A549 (cell line): ENCODE measurements around the gene RBM14. TPM values are rescaled to one million over a fixed set of nuclear protein-coding genes. Genes with fewer than 3 reads are reported as not detected.

Source experiments
- ATAC-seq, 2 experiments: fragments of 200-7000 bp in 1 of 2; fragments of >200 bp in 1 of 2; cut with Nextera tagmentation in 1 of 2; cut with Tn5 transposase in 1 of 2; 3 replicates each; pipeline versions ENCODE4 v1.8.0 to v1.9.1; 2018 to 2020; ENCODE audit warnings: mild to moderate bottlenecking in 1 of 2, moderate library complexity in 1 of 2
- CTCF ChIA-PET: fragments of 300-600 bp; sonication (Branson Sonifier 250); formaldehyde crosslinking; extraction: SDS; loops from one replicate; lab custom pipeline; 2021; ENCODE audit warnings: antibody characterized with exemption, inconsistent platforms; lab: Yijun Ruan, JAX
- POLR2A ChIA-PET: fragments of 350-600 bp; formaldehyde crosslinking; extraction: SDS; loops from one replicate; lab custom pipeline; 2021; ENCODE audit warnings: antibody characterized with exemption, inconsistent platforms; lab: Yijun Ruan, JAX
- DNase-seq, 2 experiments: peaks; one replicate each; pipeline versions ENCODE4 v3.0.0 to v3.0.0-alpha.2; 2011 to 2016; ENCODE audit warnings: low read depth in 1 of 2, low spot score in 1 of 2
- FAIRE-seq: peaks from 2 replicates; lab custom pipeline; 2011; peaks lifted over from hg19 to GRCh38; lab: Jason Lieb, UNC
- H3K27ac ChIP-seq, 2 experiments: fragments of >200 bp; sonication (Bioruptor Twin); formaldehyde crosslinking; 3 replicates each; pipeline ENCODE4 v1.5.1; 2016 to 2017
- H3K4me1 ChIP-seq: fragments of >200 bp; sonication (Bioruptor Twin); formaldehyde crosslinking; 3 replicates; pipeline ENCODE4 v1.6.1; 2016
- H3K4me2 ChIP-seq: fragments of >200 bp; sonication (Bioruptor Twin); formaldehyde crosslinking; 3 replicates; pipeline ENCODE4 v1.6.1; 2016
- H3K4me3 ChIP-seq: fragments of >200 bp; sonication (Bioruptor Twin); formaldehyde crosslinking; 3 replicates; pipeline ENCODE4 v1.5.1; 2016
- H3K9me3 ChIP-seq: fragments of >200 bp; sonication (Bioruptor Twin); formaldehyde crosslinking; 3 replicates; pipeline ENCODE4 v1.6.1; 2016
- CHD4 ChIP-seq: fragments of 200-600 bp; sonication (generic); IDR thresholded peaks from 2 replicates; pipeline ENCODE4 v1.6.1; 2016; ENCODE audit warnings: antibody characterized with exemption, mild to moderate bottlenecking, borderline replicate concordance
- FOSL2 ChIP-seq, 2 experiments: fragments of 450-650 bp in 1 of 2; fragments of >200 bp in 1 of 2; sonication (Bioruptor Twin) in 1 of 2; formaldehyde crosslinking; IDR thresholded peaks; 2 replicates each; pipeline versions ENCODE4 v1.5.0 to v1.6.1; 2016 to 2020; ENCODE audit warnings: mild to moderate bottlenecking in 1 of 2, moderate library complexity in 1 of 2
- GATA3 ChIP-seq: IDR thresholded peaks from 2 replicates; pipeline ENCODE4 v1.6.1; 2012; ENCODE audit warnings: borderline replicate concordance
- MAFK ChIP-seq: fragments of 450-650 bp; IDR thresholded peaks from 2 replicates; pipeline ENCODE4 v1.6.1; 2014; ENCODE audit not compliant: partially characterized antibody
- MAZ ChIP-seq: fragments of 150-350 bp; IDR thresholded peaks from 2 replicates; pipeline ENCODE4 v1.6.1; 2014; ENCODE audit warnings: antibody characterized with exemption, low read depth, low read length, borderline replicate concordance
- POLR2AphosphoS2 ChIP-seq: conservative IDR thresholded peaks from 2 replicates; pipeline ENCODE4 v1.6.1; 2012; ENCODE audit warnings: low read length, improper control_type of control experiment, inconsistent platforms
- RAD21 ChIP-seq, 2 experiments: fragments of >200 bp in 1 of 2; sonication (Bioruptor Twin) in 1 of 2; formaldehyde crosslinking in 1 of 2; IDR thresholded peaks in 1 of 2; conservative IDR thresholded peaks in 1 of 2; 2 replicates in 1 of 2; 3 replicates in 1 of 2; pipeline ENCODE4 v1.6.1; 2012 to 2018; ENCODE audit warnings: inconsistent platforms in 1 of 2
- RCOR1 ChIP-seq: fragments of 150-350 bp; IDR thresholded peaks from 2 replicates; pipeline ENCODE4 v1.6.1; 2014; ENCODE audit warnings: antibody characterized with exemption, low read length, low read depth
- SMC3 ChIP-seq: fragments of >200 bp; sonication (Bioruptor Twin); formaldehyde crosslinking; IDR thresholded peaks from 3 replicates; pipeline ENCODE4 v1.6.1; 2018; ENCODE audit warnings: inconsistent platforms
- SREBF2 ChIP-seq: fragments of 450-650 bp; IDR thresholded peaks from 2 replicates; pipeline ENCODE4 v1.6.1; 2014; ENCODE audit warnings: mild to moderate bottlenecking, moderate library complexity
- TP53 ChIP-seq: fragments of 250-450 bp; sonication (Bioruptor Pico); IDR thresholded peaks from 2 replicates; pipeline ENCODE4 v1.5.0; 2021; ENCODE audit warnings: mild to moderate bottlenecking, moderate library complexity
- ZNF302 ChIP-seq: fragments of 250-450 bp; sonication (Bioruptor Pico); IDR thresholded peaks from 2 replicates; pipeline ENCODE4 v1.9.0; 2021; ENCODE audit warnings: inconsistent platforms, mild to moderate bottlenecking, moderate library complexity
- WGBS: methylation state at CpG from one replicate; pipeline ENCODE4 v1.1.6; 2017; ENCODE audit errors: missing lambda C conversion rate; 5-methylcytosine and 5-hydroxymethylcytosine counted together
- polyA plus RNA-seq, 4 experiments: library from polyadenylated mRNA; depleted of rRNA in 3 of 4; stranded (reverse); fragments of >200 nt; fragmentation: RNase III in 1 of 4; extraction: RNeasy Plus Mini Kit Qiagen cat#74134 plus additional on column Dnase treatment in 1 of 4; gene quantifications; 2 replicates in 3 of 4; 3 replicates in 1 of 4; pipeline ENCODE4 v1.2.3, GENCODE V29; 2011 to 2017
- TF ChIP-seq, protein P1 (sequence below): fragments of >200 bp; sonication (Bioruptor Twin); formaldehyde crosslinking; IDR thresholded peaks from 3 replicates; pipeline ENCODE4 v1.6.1; 2016
- TF ChIP-seq, protein P2 (sequence below): fragments of >200 bp; sonication (Bioruptor Twin); formaldehyde crosslinking; IDR thresholded peaks from 2 replicates; pipeline ENCODE4 v1.6.1; 2016
- TF ChIP-seq, protein P3 (sequence below): fragments of 250-450 bp; sonication (Bioruptor Pico); IDR thresholded peaks from 2 replicates; pipeline ENCODE4 v1.5.0; 2020; ENCODE audit warnings: low read depth, mild to moderate bottlenecking, moderate library complexity
- TF ChIP-seq, protein P4 (sequence below): fragments of >200 bp; sonication (Bioruptor Twin); formaldehyde crosslinking; IDR thresholded peaks from 3 replicates; pipeline ENCODE4 v1.5.1; 2016

RBM14 gene
- polyA plus RNA-seq, 2 of the 4 experiments (the other 2 are of a cell fraction), result 33.0 to 103 TPM

DNA sequence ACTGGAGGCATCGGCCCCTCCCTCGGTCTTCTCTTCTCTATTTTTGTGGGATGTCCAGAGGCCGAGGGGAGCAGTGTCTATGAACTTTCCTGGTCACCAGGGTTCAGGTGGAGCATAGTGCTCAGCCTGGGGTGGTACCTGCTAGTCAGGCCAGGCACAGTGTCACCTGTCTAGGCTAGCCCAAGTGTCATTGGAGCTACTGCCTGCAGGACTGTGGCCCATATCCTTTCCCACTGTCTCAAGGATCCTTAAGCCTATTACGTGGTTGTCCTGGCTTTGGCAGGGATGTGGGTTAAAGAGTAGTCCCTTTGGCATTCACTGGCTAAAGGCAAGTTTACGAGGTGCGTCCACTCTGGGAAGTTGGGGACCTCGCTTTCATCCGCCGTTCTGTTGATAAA, 9.3 kb downstream of the RBM14 start (continued):
- TF ChIP-seq CHD4 (no peak), SMC3 (no peak)

DNA sequence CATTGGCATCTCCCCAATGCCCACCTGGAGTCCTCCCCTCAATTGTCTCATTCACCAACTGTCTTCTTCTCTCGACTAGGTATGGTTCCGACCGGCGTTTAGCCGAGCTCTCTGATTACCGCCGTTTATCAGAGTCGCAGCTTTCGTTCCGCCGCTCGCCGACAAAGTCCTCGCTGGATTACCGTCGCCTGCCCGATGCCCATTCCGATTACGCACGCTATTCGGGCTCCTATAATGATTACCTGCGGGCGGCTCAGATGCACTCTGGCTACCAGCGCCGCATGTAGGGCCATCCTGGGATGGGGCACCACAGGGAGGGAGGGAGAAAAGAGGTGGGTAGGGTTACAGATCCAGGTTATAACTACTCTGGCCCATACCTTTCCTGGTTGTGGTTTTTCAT, 10.0 kb downstream of the RBM14 start:
- no peak for FAIRE-seq
- ATAC-seq, result no peak
- no peak for DNase-seq
- Histone ChIP-seq H3K4me3 (no peak overlapping the region), H3K4me2 (no peak overlapping the region)
- no peak for TF ChIP-seq ZNF302 (CRISPR knock-in tag)
- no peak for TF ChIP-seq RAD21 (conservative IDR thresholded peaks at IDR 0.05 in 1 of 2, IDR thresholded peaks at IDR 0.05 in 1 of 2)
- no peak for TF ChIP-seq GATA3
- TF ChIP-seq, protein P1, sequence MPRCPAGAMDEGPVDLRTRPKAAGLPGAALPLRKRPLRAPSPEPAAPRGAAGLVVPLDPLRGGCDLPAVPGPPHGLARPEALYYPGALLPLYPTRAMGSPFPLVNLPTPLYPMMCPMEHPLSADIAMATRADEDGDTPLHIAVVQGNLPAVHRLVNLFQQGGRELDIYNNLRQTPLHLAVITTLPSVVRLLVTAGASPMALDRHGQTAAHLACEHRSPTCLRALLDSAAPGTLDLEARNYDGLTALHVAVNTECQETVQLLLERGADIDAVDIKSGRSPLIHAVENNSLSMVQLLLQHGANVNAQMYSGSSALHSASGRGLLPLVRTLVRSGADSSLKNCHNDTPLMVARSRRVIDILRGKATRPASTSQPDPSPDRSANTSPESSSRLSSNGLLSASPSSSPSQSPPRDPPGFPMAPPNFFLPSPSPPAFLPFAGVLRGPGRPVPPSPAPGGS, result no peak
- no peak for TF ChIP-seq FOSL2 (IDR thresholded peaks at IDR 0.05)
- TF ChIP-seq FOSL2 (CRISPR knock-in tag; IDR thresholded peaks at IDR 0.05), result no peak
- TF ChIP-seq, protein P2, sequence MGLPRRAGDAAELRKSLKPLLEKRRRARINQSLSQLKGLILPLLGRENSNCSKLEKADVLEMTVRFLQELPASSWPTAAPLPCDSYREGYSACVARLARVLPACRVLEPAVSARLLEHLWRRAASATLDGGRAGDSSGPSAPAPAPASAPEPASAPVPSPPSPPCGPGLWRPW, result no peak
- TF ChIP-seq, protein P3, sequence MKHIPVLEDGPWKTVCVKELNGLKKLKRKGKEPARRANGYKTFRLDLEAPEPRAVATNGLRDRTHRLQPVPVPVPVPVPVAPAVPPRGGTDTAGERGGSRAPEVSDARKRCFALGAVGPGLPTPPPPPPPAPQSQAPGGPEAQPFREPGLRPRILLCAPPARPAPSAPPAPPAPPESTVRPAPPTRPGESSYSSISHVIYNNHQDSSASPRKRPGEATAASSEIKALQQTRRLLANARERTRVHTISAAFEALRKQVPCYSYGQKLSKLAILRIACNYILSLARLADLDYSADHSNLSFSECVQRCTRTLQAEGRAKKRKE (CRISPR knock-in tag), result no peak
- no peak for TF ChIP-seq RCOR1
- TF ChIP-seq, all 56 proteins: peak for 0
- 96% methylated on average over 25 of the region's 25 CpGs for WGBS
- CTCF ChIA-PET, result interaction anchor here (1.9 kb wide), 1 partner anchor 27 kb away, joined by 4 read pairs; no protein-coding TSS in a partner anchor
- Histone ChIP-seq H3K4me1 (peaks cover 7% of the 10 kb centered on the region; the same call in 2 of the 3 replicates), H3K9me3 (no peaks in the 10 kb centered on the region), H3K27ac (no peak overlapping the region)
- POLR2A ChIA-PET, result interaction anchor here (1.2 to 2.6 kb wide), 2 partner anchors 10 to 12 kb away, joined by 4 to 12 read pairs; partner anchors contain the start of genes RBM14 and RBM4

DNA sequence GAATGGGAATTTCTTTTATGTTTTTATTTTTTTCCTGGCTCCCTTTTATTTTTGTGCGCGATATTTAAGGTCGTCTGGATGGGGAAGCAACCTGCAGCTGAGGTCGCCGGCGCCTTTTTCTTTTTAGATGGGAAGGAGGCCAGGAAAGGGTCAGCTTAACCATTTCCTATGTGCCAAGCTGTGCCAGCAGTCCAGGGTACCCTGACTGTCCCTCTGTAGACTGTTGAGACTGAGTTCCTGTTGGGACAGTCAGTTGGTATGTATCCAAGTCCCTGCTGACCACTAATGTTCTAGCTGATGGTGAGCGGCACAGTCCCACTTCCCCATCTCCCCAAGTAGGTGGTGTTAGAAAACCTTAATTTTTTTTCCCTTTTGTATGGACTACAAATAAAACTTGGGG, 10.5 kb downstream of the RBM14 start:
- DNase-seq (no peak), ATAC-seq (no peak), FAIRE-seq (no peak)
- no peaks in the 10 kb centered on the region for H3K9me3 ChIP-seq
- H3K4me2 ChIP-seq, result no peak overlapping the region
- H3K27ac ChIP-seq, result no peak overlapping the region
- TF ChIP-seq TP53, result no peak
- TF ChIP-seq MAFK, result no peak
- TF ChIP-seq, protein P2, result no peak
- no peak for TF ChIP-seq SREBF2
- TF ChIP-seq RCOR1, result no peak
- TF ChIP-seq, protein P4, sequence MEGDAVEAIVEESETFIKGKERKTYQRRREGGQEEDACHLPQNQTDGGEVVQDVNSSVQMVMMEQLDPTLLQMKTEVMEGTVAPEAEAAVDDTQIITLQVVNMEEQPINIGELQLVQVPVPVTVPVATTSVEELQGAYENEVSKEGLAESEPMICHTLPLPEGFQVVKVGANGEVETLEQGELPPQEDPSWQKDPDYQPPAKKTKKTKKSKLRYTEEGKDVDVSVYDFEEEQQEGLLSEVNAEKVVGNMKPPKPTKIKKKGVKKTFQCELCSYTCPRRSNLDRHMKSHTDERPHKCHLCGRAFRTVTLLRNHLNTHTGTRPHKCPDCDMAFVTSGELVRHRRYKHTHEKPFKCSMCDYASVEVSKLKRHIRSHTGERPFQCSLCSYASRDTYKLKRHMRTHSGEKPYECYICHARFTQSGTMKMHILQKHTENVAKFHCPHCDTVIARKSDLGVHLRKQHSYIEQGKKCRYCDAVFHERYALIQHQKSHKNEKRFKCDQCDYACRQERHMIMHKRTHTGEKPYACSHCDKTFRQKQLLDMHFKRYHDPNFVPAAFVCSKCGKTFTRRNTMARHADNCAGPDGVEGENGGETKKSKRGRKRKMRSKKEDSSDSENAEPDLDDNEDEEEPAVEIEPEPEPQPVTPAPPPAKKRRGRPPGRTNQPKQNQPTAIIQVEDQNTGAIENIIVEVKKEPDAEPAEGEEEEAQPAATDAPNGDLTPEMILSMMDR, result no peak
- TF ChIP-seq MAZ, result no peak
- TF ChIP-seq POLR2AphosphoS2, result 0 out of 2 replicates have a peak, but pooled peaks have one; percentile 9
- 0 out of 3 replicates have a peak, but pooled peaks cover 5% of the 10 kb centered on the region for H3K4me1 ChIP-seq
- no peak overlapping the region for H3K4me3 ChIP-seq
- 96% methylated on average over 7 of the region's 7 CpGs for WGBS
- POLR2A ChIA-PET, result interaction anchor here (1.2 to 2.6 kb wide), 2 partner anchors 10 to 11 kb away, joined by 4 to 12 read pairs; partner anchors contain the start of genes RBM14 and RBM4
- CTCF ChIA-PET, result interaction anchor here (0.8 to 2.5 kb wide), 4 partner anchors 10 to 196 kb away, joined by 3 to 7 read pairs (median 4); partner anchors contain the start of gene RBM14
